Smooth muscle cell of the brain vasculature (primary cell): ENCODE data around the gene RMND1.

Experiments
- DNase-seq: peaks from one replicate; pipeline ENCODE4 v3.0.0-alpha.2; 2012; ENCODE audit warnings: low read depth, low spot score

The RMND1 gene

DNA sequence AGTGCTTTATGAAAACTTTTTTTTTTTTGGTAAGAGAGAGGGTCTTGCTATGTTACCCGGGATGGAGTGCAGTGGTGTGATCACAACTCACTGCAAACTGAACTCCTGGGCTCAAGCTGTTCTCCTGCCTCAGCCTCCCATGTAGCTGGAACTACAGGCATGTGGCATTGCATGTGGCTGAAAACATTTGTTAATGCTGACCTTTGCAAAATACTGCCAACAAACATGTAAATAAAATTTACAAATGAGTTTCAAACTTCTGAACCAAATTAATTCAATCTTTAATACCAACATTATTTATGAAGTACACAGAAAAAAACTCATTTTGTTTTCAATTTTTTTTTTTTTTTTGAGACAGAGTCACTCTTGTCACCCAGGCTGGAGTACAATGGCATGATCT lies 34.4 kb downstream of the RMND1 start:
- no peak for DNase-seq

DNA sequence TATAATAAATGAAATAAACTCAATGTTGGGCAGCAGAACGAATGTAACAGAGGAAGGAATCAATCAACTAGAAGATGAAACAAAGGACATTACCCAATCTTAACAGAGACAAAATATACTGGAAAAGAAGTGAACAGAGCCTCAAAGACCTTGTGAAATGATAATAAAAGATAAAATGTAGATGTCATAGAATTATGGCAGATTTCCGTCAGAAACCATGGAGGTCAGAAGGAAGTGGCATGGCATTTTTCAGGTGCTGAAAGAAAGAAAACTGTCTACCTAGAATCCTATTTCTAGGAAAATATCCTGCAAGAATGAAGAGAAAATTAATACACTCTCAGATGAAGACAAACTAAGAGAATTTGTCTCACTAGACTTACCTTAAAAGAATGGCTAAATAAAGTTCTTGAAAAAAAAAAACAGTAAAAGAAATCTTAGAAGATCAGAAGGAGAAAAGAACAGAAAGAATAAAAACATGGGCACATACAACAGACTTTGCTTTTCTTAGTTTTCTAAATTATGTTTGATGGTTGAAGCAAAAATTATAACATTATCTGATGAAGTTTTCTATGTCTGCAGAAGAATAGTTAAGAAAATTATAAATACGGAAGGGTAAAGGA lies 37.2 kb downstream of the RMND1 start:
- no peak for DNase-seq

DNA sequence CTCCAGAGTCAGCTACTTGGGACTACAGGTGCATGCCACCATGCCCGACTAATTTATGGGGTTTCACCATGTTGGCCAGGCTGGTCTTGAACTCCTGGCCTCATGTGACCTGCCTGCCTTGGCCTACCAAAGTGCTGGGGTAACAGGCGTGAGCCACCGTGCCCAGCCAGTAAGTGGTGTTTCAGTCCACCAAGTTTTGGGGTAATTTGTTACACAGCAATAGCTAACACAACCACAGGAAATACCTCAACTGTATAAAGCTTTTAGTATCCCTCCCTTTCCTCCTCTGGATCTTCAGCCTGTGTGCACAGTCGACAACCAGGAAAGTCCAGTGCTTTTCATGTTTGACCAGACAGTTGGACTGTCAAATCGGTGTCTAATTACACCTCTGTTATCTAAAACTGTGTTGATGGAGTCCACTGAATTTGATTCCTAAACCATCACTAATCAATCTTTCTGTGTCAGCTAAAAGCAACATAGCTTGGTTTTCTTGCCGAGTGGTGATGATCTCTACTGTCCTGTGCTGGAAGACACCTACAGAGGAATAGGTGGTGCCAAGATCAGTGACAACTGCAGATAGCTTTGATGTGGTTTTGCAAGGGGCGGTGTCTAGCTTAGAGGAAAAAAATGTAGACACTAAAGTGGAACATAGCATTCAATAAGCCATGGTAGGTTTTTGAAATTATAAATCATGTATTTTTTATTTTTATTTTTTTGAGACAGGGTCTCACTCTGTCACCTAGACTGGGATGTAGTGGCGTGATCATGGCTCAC lies 38.4 kb downstream of the RMND1 start:
- DNase-seq, result no peak

DNA sequence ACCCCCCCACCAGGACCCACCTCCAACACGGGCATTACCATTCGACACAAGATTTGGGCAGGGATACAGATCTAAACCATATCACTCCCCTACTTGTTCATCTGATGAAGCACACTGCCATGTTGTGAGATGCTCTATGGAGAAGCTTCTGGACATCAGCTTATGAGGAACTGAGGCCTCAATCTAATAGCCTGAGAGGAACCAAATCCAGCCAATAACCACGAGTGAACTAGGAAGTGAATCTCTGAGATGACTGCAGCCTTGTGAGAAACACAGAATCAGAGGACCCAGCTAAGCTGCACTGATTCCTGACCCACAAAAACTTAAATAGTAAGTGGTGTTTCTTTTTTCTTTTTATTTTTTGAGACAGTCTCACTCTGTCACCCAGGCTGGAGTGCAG lies 39.0 kb downstream of the RMND1 start:
- no peak for DNase-seq

DNA sequence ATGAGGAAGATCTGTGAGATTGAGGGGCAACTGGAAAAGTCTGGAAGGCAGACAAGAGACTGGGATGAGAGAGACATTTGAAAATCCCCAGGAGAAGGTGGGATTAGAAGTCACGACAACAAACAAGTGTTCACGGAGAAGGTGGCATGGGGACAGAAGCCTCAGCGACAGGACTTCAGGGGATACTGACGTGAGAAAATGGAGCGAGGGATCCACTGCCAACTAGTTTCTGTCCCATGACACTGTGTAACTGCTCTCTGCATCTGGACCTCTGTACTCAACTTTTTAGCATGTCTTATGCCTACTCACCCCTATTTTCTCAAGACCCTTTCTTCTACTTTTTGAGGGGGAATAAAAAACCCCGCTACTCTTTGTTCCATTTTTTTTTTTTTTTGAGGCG lies 42.2 kb downstream of the RMND1 start:
- no peak for DNase-seq

DNA sequence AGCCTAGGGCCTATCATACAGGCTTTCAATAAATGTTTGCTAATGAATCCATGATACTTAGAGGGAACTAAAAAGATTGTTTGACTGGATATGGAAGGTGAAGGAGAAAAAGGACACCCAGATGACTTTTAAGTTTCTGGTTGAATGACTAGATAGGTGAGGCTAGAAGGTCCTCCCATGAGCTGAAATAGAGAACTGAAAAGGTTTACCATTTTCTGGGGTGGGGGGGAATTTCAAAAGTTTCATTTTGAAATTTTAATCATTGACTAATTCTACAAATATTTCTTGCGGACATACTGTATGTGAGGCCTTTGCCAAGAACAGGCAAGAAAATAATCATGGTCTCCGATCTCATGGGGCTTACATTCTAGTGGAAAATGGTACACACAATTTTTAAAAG lies 42.7 kb downstream of the RMND1 start:
- no peak for DNase-seq

DNA sequence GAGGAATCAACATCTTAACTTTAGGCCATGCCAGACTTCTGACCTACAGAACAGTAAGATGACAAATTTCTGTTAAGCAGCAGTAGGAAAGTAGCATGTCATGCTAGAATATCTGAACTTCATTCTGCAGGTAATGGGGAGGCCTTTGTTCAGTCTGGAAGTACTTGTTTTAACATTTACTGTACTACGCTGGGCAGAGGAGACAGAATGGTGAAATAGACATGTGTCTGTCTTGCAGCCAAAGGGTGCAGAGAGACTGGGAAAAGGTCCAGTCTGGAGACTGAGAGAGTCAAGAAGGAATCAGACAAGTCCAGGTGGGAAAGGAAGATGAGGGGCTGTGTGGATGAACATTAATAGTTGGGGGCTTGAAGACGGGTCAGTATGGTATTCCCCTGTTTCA lies 43.1 kb downstream of the RMND1 start:
- no peak for DNase-seq

DNA sequence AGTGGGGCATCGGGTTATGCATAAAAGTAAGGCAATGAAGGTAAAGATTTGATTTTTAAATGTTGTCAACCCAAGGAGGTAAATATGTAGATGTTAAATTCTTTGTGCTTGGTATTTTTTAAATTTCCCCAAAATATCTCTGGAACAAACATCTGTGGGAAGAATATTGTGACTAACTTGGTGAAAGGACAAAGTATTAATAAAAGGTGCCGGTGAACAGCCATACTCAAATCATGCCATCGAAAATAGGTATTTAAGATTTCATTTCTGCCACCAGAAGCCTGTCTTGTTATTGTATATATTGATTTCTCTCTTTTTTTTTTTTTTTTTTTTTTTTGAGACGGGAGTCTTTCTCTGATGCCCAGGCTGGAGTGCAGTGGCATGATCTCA lies 48.0 kb downstream of the RMND1 start:
- DNase-seq, result no peak

DNA sequence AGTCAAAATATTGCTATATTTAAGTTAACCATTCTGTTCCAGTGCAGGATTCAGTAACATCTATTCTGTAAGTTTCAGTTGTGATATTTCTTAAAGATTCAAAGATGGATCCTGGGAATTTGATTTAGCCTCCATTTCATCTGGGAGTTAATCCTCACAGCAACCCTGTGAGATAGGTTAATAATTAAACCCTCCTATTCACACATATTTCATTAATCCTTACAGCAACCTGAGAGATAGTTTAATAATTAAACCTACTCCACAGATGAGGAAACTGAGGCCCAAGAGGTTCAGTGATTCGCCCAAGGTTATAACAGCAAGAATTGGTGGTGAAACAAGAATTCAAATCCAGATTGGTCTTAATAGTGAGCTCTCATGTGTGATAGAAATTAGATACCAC lies 49.7 kb downstream of the RMND1 start:
- no peak for DNase-seq

DNA sequence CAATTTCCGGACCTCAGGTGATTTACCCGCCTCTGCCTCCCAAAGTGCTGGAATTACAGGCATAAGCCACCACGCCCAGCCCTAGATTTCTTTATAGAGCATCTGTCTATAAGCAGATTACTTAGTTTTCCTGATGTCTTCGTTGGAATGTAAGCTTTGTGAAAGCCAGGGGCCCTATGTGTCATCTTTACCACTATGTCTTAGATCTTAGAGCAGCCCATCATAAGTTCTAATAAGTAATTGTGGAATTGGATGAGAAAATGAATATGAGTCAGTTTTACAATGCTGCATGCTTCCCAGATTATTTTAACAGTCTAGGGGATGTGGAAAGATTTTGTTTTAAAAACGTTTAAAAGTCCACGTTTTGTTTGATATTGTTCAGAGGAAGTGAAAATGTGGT lies 51.5 kb downstream of the RMND1 start:
- DNase-seq, result no peak

DNA sequence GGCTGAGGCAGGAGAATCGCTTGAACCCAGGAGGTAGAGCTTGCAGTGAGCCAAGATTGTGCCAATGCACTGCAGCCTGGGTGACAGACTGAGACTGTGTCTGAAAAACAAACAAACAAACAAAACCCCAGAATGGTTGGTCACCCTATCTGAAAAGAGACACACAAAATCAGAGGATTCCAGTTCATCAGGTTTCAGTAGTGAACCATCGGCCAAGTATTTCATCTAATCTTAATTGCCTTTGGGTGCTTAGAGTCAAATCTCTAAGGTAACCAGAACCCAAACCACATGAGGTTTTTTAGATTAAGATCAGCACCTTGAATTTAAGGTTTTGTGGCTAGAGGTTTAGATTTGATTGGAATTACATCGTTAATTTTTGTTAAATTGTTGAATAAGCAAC lies 52.2 kb downstream of the RMND1 start:
- DNase-seq, result no peak

DNA sequence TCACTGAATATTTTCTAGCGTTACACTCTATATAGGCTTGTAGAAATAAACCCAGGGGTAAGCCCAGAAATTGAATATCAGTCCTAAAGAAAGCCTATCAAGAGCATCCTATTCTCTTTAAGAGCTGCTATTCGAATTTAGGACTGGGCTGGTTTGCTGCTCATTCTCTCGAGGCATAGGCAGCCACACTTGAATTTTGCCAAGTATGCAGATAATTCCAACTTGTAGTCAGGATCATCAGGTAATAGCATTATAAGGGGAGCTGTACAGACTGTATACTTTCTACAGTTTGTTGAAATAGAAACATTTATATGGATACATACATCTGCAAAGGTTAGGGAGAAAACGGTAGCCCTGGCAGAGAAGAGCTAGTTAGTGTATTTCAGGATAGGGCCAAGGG lies 58.5 kb downstream of the RMND1 start:
- no peak for DNase-seq

DNA sequence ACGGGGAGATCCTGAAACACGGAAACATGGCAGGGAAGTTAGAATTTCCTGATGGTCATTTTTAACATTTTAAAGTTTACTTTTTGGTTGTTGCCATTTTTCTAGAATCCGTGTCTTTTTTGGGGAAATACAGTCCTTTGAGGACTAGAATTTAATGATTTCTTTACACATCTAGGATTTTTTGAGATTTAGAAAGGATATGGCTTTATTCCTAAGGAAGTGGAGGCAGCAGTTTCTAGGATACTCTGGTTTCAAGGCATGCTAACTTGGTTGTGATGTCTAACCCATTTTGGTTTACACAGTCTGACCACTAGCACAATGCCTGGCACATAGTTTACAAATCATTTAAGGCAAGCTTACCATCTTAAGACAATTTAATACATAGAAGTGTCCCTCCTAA lies 59.5 kb downstream of the RMND1 start:
- DNase-seq, result no peak

DNA sequence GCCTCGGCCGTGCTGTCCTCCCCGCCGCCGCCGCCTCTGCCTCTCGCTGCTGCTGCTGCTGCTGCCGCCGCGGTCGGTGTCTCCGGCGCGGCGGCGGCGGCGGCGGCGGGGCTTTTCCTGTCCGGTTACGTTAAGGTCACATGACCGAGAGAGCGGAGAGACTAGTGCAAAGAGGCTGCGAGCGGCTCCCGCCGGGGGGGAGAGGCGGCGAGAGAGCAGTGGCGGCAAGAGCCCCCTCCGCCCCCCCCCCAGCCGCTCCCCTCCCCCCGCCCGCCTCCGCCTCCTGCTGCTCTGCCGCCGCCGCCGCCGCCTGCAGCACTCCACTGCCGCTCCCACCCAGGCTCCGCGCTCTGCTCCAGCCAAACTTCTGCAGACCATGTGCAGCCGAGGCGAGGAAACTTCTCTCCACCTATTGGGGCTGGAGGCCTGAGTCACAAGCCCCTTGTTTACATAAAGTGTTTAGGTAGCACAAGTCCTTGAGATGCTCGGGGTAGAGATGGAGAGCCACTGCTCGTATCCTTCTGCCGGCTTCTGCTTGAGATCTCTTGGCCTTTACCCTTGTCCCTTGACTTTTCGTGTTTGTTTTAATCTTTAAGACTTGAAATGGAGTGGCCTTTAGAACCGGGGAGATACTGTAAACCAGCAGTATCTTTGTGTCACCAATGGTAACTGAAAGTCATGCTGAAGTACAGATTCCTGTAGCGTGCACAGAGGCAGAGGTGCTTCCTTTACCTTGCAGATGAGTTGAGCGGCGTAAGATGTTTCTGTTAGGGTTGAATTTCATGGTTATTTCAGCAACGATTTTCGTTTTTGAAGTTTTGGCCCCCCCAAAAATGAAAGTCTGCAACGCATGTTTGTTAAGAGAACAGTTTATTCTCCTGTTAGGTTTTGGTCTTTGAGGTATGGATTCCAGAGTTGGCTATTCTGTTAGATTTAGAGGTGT lies 60.2 kb downstream of the RMND1 start, which contains the start of gene ZBTB2:
Gene ZBTB2, minus strand, starts transcription at position 89 of the 943 bp plus-strand sequence. CDS start 17,922 bp downstream, outside the sequence.
- DNase-seq, result no peak

DNA sequence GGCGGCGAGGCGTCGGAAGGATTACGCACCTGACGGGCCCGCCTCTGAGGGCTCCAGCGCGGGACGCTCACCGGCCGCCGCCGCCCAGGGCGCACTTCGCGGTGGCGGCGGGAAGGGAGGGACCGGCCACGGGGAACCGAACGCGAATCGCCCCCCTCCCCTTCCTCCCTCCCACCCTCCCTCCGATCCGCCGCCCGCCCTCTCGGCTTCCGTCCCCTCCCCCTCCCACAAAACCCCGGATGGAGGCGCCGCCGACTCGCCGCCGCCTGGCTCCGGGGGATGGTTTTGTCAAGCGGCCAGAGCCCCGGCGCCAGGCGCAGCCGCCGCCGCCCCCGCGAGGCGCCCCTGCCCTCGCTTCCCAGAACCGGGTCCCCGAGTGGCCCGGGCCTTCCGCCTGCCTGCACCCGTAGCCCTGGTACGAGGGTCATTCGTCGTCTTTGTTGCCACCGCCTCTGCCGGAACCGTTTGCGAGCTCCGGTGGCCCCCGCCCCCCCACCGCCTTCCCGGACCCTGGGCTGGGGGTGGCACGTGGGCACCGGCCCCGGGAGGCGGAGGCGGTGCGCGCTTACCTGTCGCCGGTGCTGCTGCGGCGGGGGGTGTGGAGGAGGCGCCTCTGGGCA lies 61.0 kb downstream of the RMND1 start:
- no peak for DNase-seq

DNA sequence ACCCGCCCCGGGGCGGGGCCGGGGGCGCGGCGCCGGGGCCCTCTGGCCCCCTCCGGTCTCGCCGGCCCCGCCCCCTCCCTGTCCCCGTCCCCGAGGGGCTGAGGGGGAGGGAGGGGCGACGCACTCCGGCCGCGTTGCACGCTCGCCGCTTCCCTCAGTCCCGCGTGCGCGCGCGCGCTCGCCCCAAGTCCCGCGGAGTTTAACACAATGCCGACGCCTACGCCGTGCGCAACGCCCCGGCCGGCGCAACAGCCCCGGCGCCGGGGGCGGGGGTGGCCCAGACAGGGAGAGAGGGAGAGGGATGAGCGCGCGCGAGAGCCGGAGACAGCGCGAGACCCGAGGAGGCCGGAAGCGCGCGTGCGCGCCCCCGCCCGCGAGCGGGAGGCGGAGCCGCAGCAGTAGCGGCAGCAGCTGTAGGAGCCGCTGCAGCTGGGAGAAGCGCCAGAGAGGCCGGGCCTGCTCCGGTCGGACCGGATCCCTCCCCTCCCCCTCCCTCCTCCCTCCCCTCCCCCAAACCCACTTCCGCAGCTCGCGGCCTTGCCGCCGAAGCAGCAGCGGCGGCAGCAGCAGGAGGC lies 61.6 kb downstream of the RMND1 start:
- peak; percentile 99 for DNase-seq

DNA sequence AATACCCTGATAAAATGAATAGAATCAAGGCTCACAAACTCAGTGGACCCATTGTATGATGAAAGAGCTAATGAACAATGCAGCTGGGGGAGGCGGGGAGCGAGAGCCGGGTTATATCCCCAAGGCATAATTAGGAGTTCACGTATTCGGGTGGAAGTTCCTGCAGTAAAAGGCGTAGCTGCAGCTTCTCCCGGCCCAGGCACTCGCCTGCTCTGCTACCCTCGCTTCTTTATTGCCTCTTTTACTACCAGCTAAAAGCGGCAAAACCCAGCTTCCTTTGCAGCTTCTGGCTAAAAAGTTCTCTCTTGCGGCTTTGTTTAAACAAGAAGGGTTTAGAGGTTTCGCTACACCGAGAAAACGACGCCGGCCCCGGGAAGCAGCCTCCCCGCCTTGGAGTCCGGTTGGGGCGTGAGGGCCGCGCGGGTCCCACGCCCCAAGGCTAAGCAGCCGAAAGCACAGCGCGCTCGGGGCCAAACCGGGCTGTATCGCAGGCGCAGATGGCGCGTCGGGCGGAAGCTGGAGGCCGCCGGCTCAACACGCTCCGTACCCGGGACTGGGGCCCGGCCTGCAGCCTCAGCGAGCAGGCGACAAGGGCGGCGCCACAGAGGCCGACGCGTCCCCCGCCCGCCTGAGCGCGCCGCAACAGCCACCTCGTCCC lies 62.2 kb downstream of the RMND1 start:
- DNase-seq, result no peak

DNA sequence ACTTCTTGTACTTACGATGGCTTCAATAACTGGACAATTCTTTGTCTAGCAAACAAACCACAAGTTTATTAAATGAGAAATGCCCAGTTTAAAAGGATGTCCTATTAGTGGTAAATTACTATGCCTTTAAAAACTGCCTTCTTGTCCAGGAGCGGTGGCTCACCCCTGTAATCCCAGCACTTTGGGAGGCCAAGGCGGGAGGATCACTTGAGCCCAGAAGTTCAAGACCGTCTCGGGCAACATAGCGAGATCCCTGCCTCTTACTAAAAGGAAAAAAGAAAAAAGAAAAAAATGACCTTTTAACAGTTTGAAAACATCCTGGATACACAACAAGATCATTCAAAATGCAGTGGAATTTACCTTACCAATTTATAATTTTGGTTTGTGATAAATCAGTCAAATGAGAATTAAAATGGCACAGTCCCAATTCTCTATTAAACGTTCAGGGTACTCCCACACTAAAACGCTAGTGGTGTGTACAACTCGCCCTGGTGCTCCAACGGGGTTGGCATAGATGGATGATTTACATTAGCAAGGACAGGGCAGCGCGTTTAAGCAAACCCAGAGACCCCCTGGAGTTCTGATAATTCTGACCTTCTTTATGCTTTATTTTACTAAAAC lies 62.8 kb downstream of the RMND1 start:
- no peak for DNase-seq

DNA sequence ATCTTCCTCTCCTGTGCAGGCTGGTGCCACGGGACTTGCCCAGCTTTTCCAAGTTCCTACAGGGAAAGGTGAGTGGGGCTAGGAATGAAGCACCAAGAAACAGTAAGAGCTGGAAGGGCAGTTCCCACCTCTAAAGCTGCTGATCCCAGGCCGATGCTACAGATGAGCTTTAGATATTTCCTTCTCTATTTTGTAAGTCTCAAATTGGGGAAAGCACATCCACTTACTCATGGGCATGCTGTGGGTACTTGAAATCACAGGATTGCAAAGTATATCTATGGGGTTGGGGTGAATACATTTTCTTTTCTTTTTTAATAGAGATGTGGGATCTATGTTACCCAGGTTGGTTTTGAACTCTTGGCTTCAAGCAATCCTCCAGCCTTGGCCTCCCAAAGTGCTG lies 63.7 kb downstream of the RMND1 start:
- no peak for DNase-seq

DNA sequence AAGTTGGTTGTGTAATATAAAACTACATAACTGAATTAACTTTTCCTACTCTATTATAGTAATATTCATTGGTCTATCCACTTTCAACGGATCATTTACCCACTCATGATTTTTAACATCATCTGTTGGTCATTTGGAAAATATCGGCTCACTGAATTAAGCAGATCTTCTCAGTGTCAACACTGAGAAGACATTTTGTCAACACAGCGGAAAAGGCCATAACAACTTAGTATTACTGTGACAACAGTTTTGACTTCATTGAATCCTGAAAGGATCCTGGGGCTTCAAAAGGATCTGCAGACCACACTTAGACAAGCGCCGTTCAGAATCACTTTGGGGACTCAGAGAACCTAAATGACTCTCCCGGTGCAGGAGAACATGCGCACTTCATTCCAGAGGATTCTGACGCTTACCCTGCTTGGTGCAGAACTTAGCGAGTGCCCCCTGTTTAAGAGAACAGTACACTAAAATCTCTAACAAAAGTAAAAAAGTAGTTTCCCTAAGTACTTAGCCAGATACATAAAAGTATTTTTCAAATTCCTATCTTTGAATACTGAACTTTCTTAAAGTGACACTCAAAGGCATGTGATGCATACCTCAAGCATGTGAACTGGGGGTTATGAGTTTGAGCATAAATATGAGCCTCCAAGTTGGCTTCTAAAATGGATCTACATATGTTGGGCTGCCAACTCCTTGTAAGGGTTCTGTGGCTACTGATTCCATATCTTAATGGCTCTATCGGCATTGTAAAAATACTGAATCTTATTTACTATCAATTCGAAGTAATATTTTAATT lies 64.6 kb downstream of the RMND1 start:
- DNase-seq, result no peak
